ENCODE measurements around the gene EDAR. TPM values are rescaled to one million over a fixed set of nuclear protein-coding genes. Genes with fewer than 3 reads are reported as not detected.

EDAR gene
- total and polyA plus RNA-seq, 11 donors, result 0.01 to 0.20 (median 0.16) TPM; not detected in 8

GRCh38 chr2:108927936-108928659 lies 60.9 kb downstream of the EDAR start:
- DNase-seq, result no peak
- TF ChIP-seq CTCF (IDR thresholded peaks at IDR 0.05) (peak; percentile 53 to 73 (median 64)), POLR2A (IDR thresholded peaks at IDR 0.05) (no peak)
- Histone ChIP-seq H3K4me1 (peaks cover 0 to 11% (median under 1%) of the 10 kb centered on the region in 12 donors), H3K27ac (no peak overlapping the region), H3K36me3 (no peaks in the 10 kb centered on the region), H3K27me3 (peaks cover 0 to 4% (median 0%) of the 10 kb centered on the region in 9 donors), H3K4me3 (no peak overlapping the region), H3K9me3 (no peaks in the 10 kb centered on the region)
- peak; percentile 23 to 67 (median 36) for ATAC-seq
- WGBS, 4 donors, result 79 to 88% (median 85%) methylated on average over 8 of the region's 8 CpGs
- intact Hi-C loops (cut with DNase I), result loop anchor here in 8 of 10 donors (1.0 to 10.0 kb wide), 5 partner anchors 59 to 577 kb away; partner anchors contain the start of gene EDAR (in 7 of the 8)

DNA sequence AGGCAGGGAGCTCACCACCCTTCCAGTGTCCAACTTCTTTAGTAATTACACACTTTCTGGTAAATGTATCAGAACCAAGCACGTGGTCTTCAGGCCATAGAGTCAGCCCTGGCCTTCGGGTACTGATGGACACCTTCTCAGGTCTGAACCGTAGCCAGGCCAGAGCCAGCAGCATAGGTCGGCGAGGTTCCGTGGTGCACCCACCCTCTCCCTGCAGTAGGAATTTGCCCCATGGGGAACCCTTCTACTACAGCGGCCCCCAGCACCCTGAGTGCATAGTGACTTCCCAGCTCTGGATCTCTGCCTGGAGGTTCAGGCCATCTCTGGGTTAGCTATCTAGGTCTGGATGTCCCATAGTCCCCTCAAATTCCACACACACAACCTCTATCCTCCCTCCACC lies 61.6 kb downstream of the EDAR start:
- Histone ChIP-seq H3K9me3 (no peaks in the 10 kb centered on the region), H3K4me3 (no peak overlapping the region), H3K36me3 (no peaks in the 10 kb centered on the region), H3K27ac (no peak overlapping the region), H3K4me1 (peaks cover 0 to 4% (median 0%) of the 10 kb centered on the region in 12 donors), H3K27me3 (peaks cover 0 to 4% (median 0%) of the 10 kb centered on the region in 9 donors)
- ATAC-seq (no peak), DNase-seq (no peak)
- 87 to 96% (median 92%) methylated on average over 3 to 7 of the region's 7 CpGs for WGBS, 4 donors
- intact Hi-C loops (cut with DNase I), result loop anchor here in 5 of 10 donors (2.0 to 10.0 kb wide), 3 partner anchors 60 to 577 kb away; partner anchors contain the start of gene EDAR (in 5 of the 5)
- TF ChIP-seq CTCF (IDR thresholded peaks at IDR 0.05) (no peak), POLR2A (IDR thresholded peaks at IDR 0.05) (no peak)

GRCh38 chr2:108926561-108927380 lies 62.2 kb downstream of the EDAR start:
- Histone ChIP-seq H3K4me3 (no peak overlapping the region), H3K9me3 (no peaks in the 10 kb centered on the region), H3K4me1 (peaks cover 0 to 3% (median 0%) of the 10 kb centered on the region in 12 donors), H3K36me3 (no peaks in the 10 kb centered on the region), H3K27ac (no peak overlapping the region), H3K27me3 (peaks cover 0 to 4% (median 0%) of the 10 kb centered on the region in 9 donors)
- intact Hi-C loops (cut with DNase I), result loop anchor here in 5 of 10 donors (2.0 to 10.0 kb wide), 3 partner anchors 61 to 578 kb away; partner anchors contain the start of gene EDAR (in 5 of the 5)
- no peak for TF ChIP-seq POLR2A (IDR thresholded peaks at IDR 0.05)
- TF ChIP-seq CTCF (IDR thresholded peaks at IDR 0.05), result no peak
- DNase-seq (no peak), ATAC-seq (no peak)
- 67 to 75% (median 74%) methylated on average over 19 to 20 of the region's 20 CpGs for WGBS, 4 donors

DNA sequence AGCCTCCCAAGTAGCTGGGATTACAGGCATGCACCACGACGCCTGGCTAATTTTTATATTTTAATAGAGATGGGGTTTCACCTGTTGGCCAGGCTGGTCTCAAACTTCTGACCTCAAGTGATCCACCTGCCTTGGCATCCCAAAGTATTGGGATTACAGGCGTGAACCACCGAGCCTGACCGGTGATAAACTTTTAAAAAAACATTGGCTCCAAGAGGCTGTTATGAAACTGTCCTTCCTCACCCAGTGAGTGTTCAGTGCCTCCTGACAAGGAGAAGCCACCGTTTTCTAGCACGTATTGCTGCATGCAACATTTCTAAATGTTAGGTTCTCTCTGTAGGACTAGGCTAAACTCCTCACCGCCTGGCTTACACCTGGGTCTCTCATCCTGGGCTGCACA lies 63.3 kb downstream of the EDAR start:
- Histone ChIP-seq H3K36me3 (no peaks in the 10 kb centered on the region), H3K4me3 (no peak overlapping the region), H3K27me3 (no peaks in the 10 kb centered on the region), H3K9me3 (no peaks in the 10 kb centered on the region), H3K27ac (no peak overlapping the region), H3K4me1 (no peaks in the 10 kb centered on the region)
- TF ChIP-seq POLR2A (IDR thresholded peaks at IDR 0.05) (no peak), CTCF (IDR thresholded peaks at IDR 0.05) (no peak)
- intact Hi-C loops (cut with DNase I), result loop anchor here in 5 of 10 donors (2.0 to 10.0 kb wide), 3 partner anchors 62 to 579 kb away; partner anchors contain the start of gene EDAR (in 5 of the 5)
- WGBS, 4 donors, result 57 to 68% (median 63%) methylated on average over 8 of the region's 8 CpGs
- no peak for ATAC-seq
- DNase-seq, result no peak
